ENCODE results near the gene PLA2G2A. TPM values are rescaled to one million over a fixed set of nuclear protein-coding genes. Genes with fewer than 3 reads are reported as not detected.

Gene PLA2G2A
- total RNA-seq, 2 experiments from 2014 or later, result not detected

- Mint-ChIP-seq H3K36me3 (ENCODE audit: low read depth) (no peaks in the 10 kb centered on the region), H3K27me3 (ENCODE audit: low read depth) (peaks cover 16% of the 10 kb centered on the region), H3K27ac (no peak overlapping the region), H3K4me1 (ENCODE audit: low read depth) (no peaks in the 10 kb centered on the region), H3K4me3 (no peak overlapping the region), H3K9me3 (no peaks in the 10 kb centered on the region)
- DNase-seq, result no peak
- CTCF ChIA-PET, result no interaction called here
- intact Hi-C loops (cut with micrococcal nuclease), result no loop called here
Observed at GRCh38 chr1:19967808-19968207, 11.6 kb downstream of the PLA2G2A start.

GRCh38 chr1:19964542-19964941, 14.9 kb downstream of the PLA2G2A start:
- Mint-ChIP-seq H3K4me3 (no peak overlapping the region), H3K9me3 (no peaks in the 10 kb centered on the region), H3K27ac (no peak overlapping the region), H3K4me1 (ENCODE audit: low read depth) (no peaks in the 10 kb centered on the region), H3K36me3 (ENCODE audit: low read depth) (no peaks in the 10 kb centered on the region), H3K27me3 (ENCODE audit: low read depth) (peaks cover 23% of the 10 kb centered on the region)
- intact Hi-C loops (cut with micrococcal nuclease), result no loop called here
- DNase-seq, result no peak
- CTCF ChIA-PET, result no interaction called here

- Mint-ChIP-seq H3K9me3 (no peaks in the 10 kb centered on the region), H3K36me3 (ENCODE audit: low read depth) (no peaks in the 10 kb centered on the region), H3K27me3 (ENCODE audit: low read depth) (peaks cover 20% of the 10 kb centered on the region), H3K27ac (no peak overlapping the region), H3K4me1 (ENCODE audit: low read depth) (no peaks in the 10 kb centered on the region), H3K4me3 (no peak overlapping the region)
- DNase-seq, result no peak
- CTCF ChIA-PET, result no interaction called here
- intact Hi-C loops (cut with micrococcal nuclease), result no loop called here
Observed at GRCh38 chr1:19963636-19964035, 15.8 kb downstream of the PLA2G2A start.

- Mint-ChIP-seq H3K4me1 (ENCODE audit: low read depth) (no peaks in the 10 kb centered on the region), H3K4me3 (no peak overlapping the region), H3K36me3 (ENCODE audit: low read depth) (no peaks in the 10 kb centered on the region), H3K27ac (no peak overlapping the region), H3K9me3 (no peaks in the 10 kb centered on the region), H3K27me3 (ENCODE audit: low read depth) (peaks cover 21% of the 10 kb centered on the region)
- DNase-seq, result no peak
- CTCF ChIA-PET, result no interaction called here
- intact Hi-C loops (cut with micrococcal nuclease), result no loop called here
Observed at GRCh38 chr1:19960591-19960990, 18.8 kb downstream of the PLA2G2A start.

- Mint-ChIP-seq H3K4me3 (no peak overlapping the region), H3K4me1 (ENCODE audit: low read depth) (no peaks in the 10 kb centered on the region), H3K36me3 (ENCODE audit: low read depth) (no peaks in the 10 kb centered on the region), H3K27me3 (ENCODE audit: low read depth) (peaks cover 29% of the 10 kb centered on the region), H3K9me3 (no peaks in the 10 kb centered on the region), H3K27ac (no peak overlapping the region)
- CTCF ChIA-PET, result no interaction called here
- no peak for DNase-seq
- intact Hi-C loops (cut with micrococcal nuclease), result no loop called here
Observed at GRCh38 chr1:19957779-19958178, 21.6 kb downstream of the PLA2G2A start.

- CTCF ChIA-PET, result no interaction called here
- Mint-ChIP-seq H3K9me3 (no peaks in the 10 kb centered on the region), H3K4me1 (ENCODE audit: low read depth) (no peaks in the 10 kb centered on the region), H3K4me3 (no peak overlapping the region), H3K36me3 (ENCODE audit: low read depth) (no peaks in the 10 kb centered on the region), H3K27me3 (ENCODE audit: low read depth) (peaks cover 27% of the 10 kb centered on the region), H3K27ac (no peak overlapping the region)
- no peak for DNase-seq
- intact Hi-C loops (cut with micrococcal nuclease), result no loop called here
Observed at GRCh38 chr1:19955534-19956170, 23.8 kb downstream of the PLA2G2A start.

- no peaks in the 10 kb centered on the region for H3K4me1 Mint-ChIP-seq (ENCODE audit: low read depth)
- H3K27ac Mint-ChIP-seq, result no peak overlapping the region
- no peaks in the 10 kb centered on the region for H3K9me3 Mint-ChIP-seq
- no peaks in the 10 kb centered on the region for H3K36me3 Mint-ChIP-seq (ENCODE audit: low read depth)
- intact Hi-C loops (cut with micrococcal nuclease), result no loop called here
- no peak for DNase-seq
- CTCF ChIA-PET, result no interaction called here
- no peak overlapping the region for H3K4me3 Mint-ChIP-seq
- H3K27me3 Mint-ChIP-seq (ENCODE audit: low read depth), result peaks cover 28% of the 10 kb centered on the region
Observed at GRCh38 chr1:19954059-19954458, 25.4 kb downstream of the PLA2G2A start.

- Mint-ChIP-seq H3K27ac (no peak overlapping the region), H3K9me3 (no peaks in the 10 kb centered on the region), H3K36me3 (ENCODE audit: low read depth) (no peaks in the 10 kb centered on the region), H3K4me3 (no peak overlapping the region), H3K27me3 (ENCODE audit: low read depth) (peaks cover 22% of the 10 kb centered on the region), H3K4me1 (ENCODE audit: low read depth) (no peaks in the 10 kb centered on the region)
- intact Hi-C loops (cut with micrococcal nuclease), result no loop called here
- no peak for DNase-seq
- CTCF ChIA-PET, result no interaction called here
Observed at GRCh38 chr1:19949016-19949415, 30.4 kb downstream of the PLA2G2A start.

- Mint-ChIP-seq H3K4me3 (no peak overlapping the region), H3K4me1 (ENCODE audit: low read depth) (no peaks in the 10 kb centered on the region), H3K9me3 (no peaks in the 10 kb centered on the region), H3K27ac (no peak overlapping the region), H3K36me3 (ENCODE audit: low read depth) (no peaks in the 10 kb centered on the region), H3K27me3 (ENCODE audit: low read depth) (peaks cover 19% of the 10 kb centered on the region)
- intact Hi-C loops (cut with micrococcal nuclease), result no loop called here
- DNase-seq, result no peak
- CTCF ChIA-PET, result no interaction called here
Observed at GRCh38 chr1:19946971-19947370, 32.4 kb downstream of the PLA2G2A start.

- Mint-ChIP-seq H3K27me3 (ENCODE audit: low read depth) (peaks cover 19% of the 10 kb centered on the region), H3K9me3 (no peaks in the 10 kb centered on the region), H3K4me3 (no peak overlapping the region), H3K27ac (no peak overlapping the region), H3K36me3 (ENCODE audit: low read depth) (no peaks in the 10 kb centered on the region), H3K4me1 (ENCODE audit: low read depth) (no peaks in the 10 kb centered on the region)
- intact Hi-C loops (cut with micrococcal nuclease), result no loop called here
- CTCF ChIA-PET, result interaction anchor here (0.6 to 0.9 kb wide), 2 partner anchors 11 to 421 kb away, joined by 3 read pairs; no protein-coding TSS in a partner anchor
- DNase-seq, result no peak
Observed at GRCh38 chr1:19946331-19946751, 33.1 kb downstream of the PLA2G2A start.

- Mint-ChIP-seq H3K27me3 (ENCODE audit: low read depth) (peaks cover 14% of the 10 kb centered on the region), H3K27ac (no peak overlapping the region), H3K9me3 (no peaks in the 10 kb centered on the region), H3K36me3 (ENCODE audit: low read depth) (no peaks in the 10 kb centered on the region), H3K4me3 (no peak overlapping the region), H3K4me1 (ENCODE audit: low read depth) (no peaks in the 10 kb centered on the region)
- CTCF ChIA-PET, result interaction anchor here (0.6 to 0.9 kb wide), 2 partner anchors 10 to 422 kb away, joined by 3 read pairs; no protein-coding TSS in a partner anchor
- no peak for DNase-seq
- intact Hi-C loops (cut with micrococcal nuclease), result no loop called here
Observed at GRCh38 chr1:19945914-19946313, 33.5 kb downstream of the PLA2G2A start.

- intact Hi-C loops (cut with micrococcal nuclease), result no loop called here
- CTCF ChIA-PET, result no interaction called here
Observed at GRCh38 chr1:19942657-19943056, 36.8 kb downstream of the PLA2G2A start.

GRCh38 chr1:19942088-19942487, 37.3 kb downstream of the PLA2G2A start:
- H3K4me1 Mint-ChIP-seq (ENCODE audit: low read depth), result no peaks in the 10 kb centered on the region
- no peaks in the 10 kb centered on the region for H3K36me3 Mint-ChIP-seq (ENCODE audit: low read depth)
- no peak overlapping the region for H3K27ac Mint-ChIP-seq
- intact Hi-C loops (cut with micrococcal nuclease), result no loop called here
- CTCF ChIA-PET, result no interaction called here
- no peaks in the 10 kb centered on the region for H3K9me3 Mint-ChIP-seq
- H3K27me3 Mint-ChIP-seq (ENCODE audit: low read depth), result peaks cover 3% of the 10 kb centered on the region
- no peak for DNase-seq
- H3K4me3 Mint-ChIP-seq, result no peak overlapping the region

More at GRCh38 chr1:19942657-19943056, 36.8 kb downstream of the PLA2G2A start:
- H3K4me1 Mint-ChIP-seq (ENCODE audit: low read depth), result no peaks in the 10 kb centered on the region
- no peaks in the 10 kb centered on the region for H3K36me3 Mint-ChIP-seq (ENCODE audit: low read depth)
- H3K9me3 Mint-ChIP-seq, result no peaks in the 10 kb centered on the region
- peaks cover 3% of the 10 kb centered on the region for H3K27me3 Mint-ChIP-seq (ENCODE audit: low read depth)
- H3K4me3 Mint-ChIP-seq, result no peak overlapping the region
- DNase-seq, result no peak
- no peak overlapping the region for H3K27ac Mint-ChIP-seq
